ENCODE results near the gene POMT2. TPM values are rescaled to one million over a fixed set of nuclear protein-coding genes. Genes with fewer than 3 reads are reported as not detected.

The POMT2 gene
- total and polyA plus RNA-seq, 8 donors, result 11.9 to 29.5 (median 15.4) TPM

GRCh38 chr14:77276295-77276935, 44.3 kb downstream of the POMT2 start:
- peaks cover 0 to 3% (median 0%) of the 10 kb centered on the region in 4 donors for H3K27me3 ChIP-seq
- H3K4me3 ChIP-seq, result no peak overlapping the region
- no peaks in the 10 kb centered on the region for H3K4me1 ChIP-seq
- FAIRE-seq (no peak), ATAC-seq (no peak), DNase-seq (peak in 1 of 6 donors; percentile 29)
- no peak for TF ChIP-seq CTCF (IDR thresholded peaks at IDR 0.05)
- 78 to 86% methylated on average over 14 to 15 of the region's 15 CpGs for WGBS, 2 donors
- intact Hi-C loops (cut with DNase I), result no loop called here
- H3K27ac ChIP-seq, result no peak overlapping the region
- H3K9me3 ChIP-seq, result no peaks in the 10 kb centered on the region
- peaks cover 0 to 13% (median 0%) of the 10 kb centered on the region in 3 donors for H3K36me3 ChIP-seq

- no peak overlapping the region for H3K27ac ChIP-seq
- no peak for TF ChIP-seq CTCF (IDR thresholded peaks at IDR 0.05)
- H3K4me3 ChIP-seq, result no peak overlapping the region
- FAIRE-seq, result no peak
- 66 to 74% methylated on average over 8 of the region's 8 CpGs for WGBS, 2 donors
- intact Hi-C loops (cut with DNase I), result no loop called here
- DNase-seq, result no peak
- no peak for ATAC-seq
- peaks cover 0 to 13% (median 0%) of the 10 kb centered on the region in 3 donors for H3K36me3 ChIP-seq
- H3K4me1 ChIP-seq, result peaks cover 0 to 7% (median 0%) of the 10 kb centered on the region in 3 donors
- no peaks in the 10 kb centered on the region for H3K9me3 ChIP-seq
- peaks cover 0 to 3% (median 0%) of the 10 kb centered on the region in 4 donors for H3K27me3 ChIP-seq
These were observed 45.1 kb downstream of the POMT2 start for GRCh38 chr14:77275601-77276017.

GRCh38 chr14:77275041-77275580, 45.6 kb downstream of the POMT2 start:
- no peak for TF ChIP-seq CTCF (IDR thresholded peaks at IDR 0.05)
- DNase-seq, result peak in 1 of 6 donors; percentile 16
- Histone ChIP-seq H3K4me3 (no peak overlapping the region), H3K9me3 (no peaks in the 10 kb centered on the region), H3K27ac (no peak overlapping the region), H3K36me3 (peaks cover 0 to 13% (median 0%) of the 10 kb centered on the region in 3 donors), H3K4me1 (peaks cover 0 to 8% (median 0%) of the 10 kb centered on the region in 3 donors), H3K27me3 (peaks cover 0 to 3% (median 0%) of the 10 kb centered on the region in 4 donors)
- intact Hi-C loops (cut with DNase I), result no loop called here
- FAIRE-seq, result no peak
- 87 to 88% methylated on average over 5 of the region's 5 CpGs for WGBS, 2 donors
- no peak for ATAC-seq

- Histone ChIP-seq H3K36me3 (peaks cover 0 to 13% (median 0%) of the 10 kb centered on the region in 3 donors), H3K27ac (no peak overlapping the region), H3K9me3 (no peaks in the 10 kb centered on the region), H3K4me3 (no peak overlapping the region), H3K4me1 (peaks cover 0 to 8% (median 0%) of the 10 kb centered on the region in 3 donors), H3K27me3 (peaks cover 0 to 3% (median 0%) of the 10 kb centered on the region in 4 donors)
- WGBS, 2 donors, result 68 to 71% methylated on average over 4 of the region's 4 CpGs
- DNase-seq (peak in 1 of 6 donors; percentile 20), FAIRE-seq (no peak), ATAC-seq (no peak)
- TF ChIP-seq CTCF (IDR thresholded peaks at IDR 0.05), result no peak
- intact Hi-C loops (cut with DNase I), result no loop called here
These were observed 46.9 kb downstream of the POMT2 start for GRCh38 chr14:77273796-77274195.

GRCh38 chr14:77272261-77272660, 48.4 kb downstream of the POMT2 start:
- Histone ChIP-seq H3K27me3 (peaks cover 0 to 3% (median 0%) of the 10 kb centered on the region in 4 donors), H3K4me1 (peaks cover 0 to 8% (median 0%) of the 10 kb centered on the region in 3 donors), H3K36me3 (peaks cover 0 to 3% (median 0%) of the 10 kb centered on the region in 3 donors), H3K4me3 (no peak overlapping the region), H3K27ac (no peak overlapping the region), H3K9me3 (no peaks in the 10 kb centered on the region)
- intact Hi-C loops (cut with DNase I), result no loop called here
- no peak for TF ChIP-seq CTCF (IDR thresholded peaks at IDR 0.05)
- ATAC-seq, result no peak
- 80 to 94% methylated on average over 4 of the region's 4 CpGs for whole genome bisulfite sequencing, 2 donors
- no peak for FAIRE-seq
- DNase-seq, result no peak
